ENCODE data around the gene NOL12. TPM values are rescaled to one million over a fixed set of nuclear protein-coding genes. Genes with fewer than 3 reads are reported as not detected.
"Not testable (repeated sequence)": the region's sequence is repeated elsewhere in the genome, so short reads cannot be mapped to it uniquely, and the experiment has no call there.

Gene NOL12
- total RNA-seq, 1 experiment from 2014 or later, result 70.5 TPM

- no peak for DNase-seq (ENCODE audit: low read depth)
- in situ Hi-C loops (cut with HindIII; ENCODE audit: low pct_unique_long_range_greater_than_20kb, low sequenced_read_pairs), result no loop called here
These were observed 15.1 kb downstream of the NOL12 start for GRCh38 chr22:37701141-37701786.

- DNase-seq (ENCODE audit: low read depth), result no peak
- in situ Hi-C loops (cut with HindIII; ENCODE audit: low pct_unique_long_range_greater_than_20kb, low sequenced_read_pairs), result no loop called here
These were observed 17.8 kb downstream of the NOL12 start for GRCh38 chr22:37703906-37704305.

GRCh38 chr22:37704645-37705044 lies 18.5 kb downstream of the NOL12 start:
- in situ Hi-C loops (cut with HindIII; ENCODE audit: low pct_unique_long_range_greater_than_20kb, low sequenced_read_pairs), result no loop called here
- no peak for DNase-seq (ENCODE audit: low read depth)

GRCh38 chr22:37705205-37705604 lies 19.1 kb downstream of the NOL12 start:
- DNase-seq (ENCODE audit: low read depth), result no peak
- in situ Hi-C loops (cut with HindIII; ENCODE audit: low pct_unique_long_range_greater_than_20kb, low sequenced_read_pairs), result no loop called here

GRCh38 chr22:37708580-37709444 lies 22.7 kb downstream of the NOL12 start:
- no peak for DNase-seq (ENCODE audit: low read depth)
- in situ Hi-C loops (cut with HindIII; ENCODE audit: low pct_unique_long_range_greater_than_20kb, low sequenced_read_pairs), result no loop called here

GRCh38 chr22:37709445-37709765 lies 23.3 kb downstream of the NOL12 start:
- in situ Hi-C loops (cut with HindIII; ENCODE audit: low pct_unique_long_range_greater_than_20kb, low sequenced_read_pairs), result no loop called here
- DNase-seq (ENCODE audit: low read depth), result no peak

- no peak for DNase-seq (ENCODE audit: low read depth)
- in situ Hi-C loops (cut with HindIII; ENCODE audit: low pct_unique_long_range_greater_than_20kb, low sequenced_read_pairs), result no loop called here
These were observed 24.5 kb downstream of the NOL12 start for GRCh38 chr22:37710675-37711074.

- DNase-seq (ENCODE audit: low read depth), result no peak
- in situ Hi-C loops (cut with HindIII; ENCODE audit: low pct_unique_long_range_greater_than_20kb, low sequenced_read_pairs), result no loop called here
These were observed 25.3 kb downstream of the NOL12 start for GRCh38 chr22:37711490-37711889.

GRCh38 chr22:37713761-37714160 lies 27.6 kb downstream of the NOL12 start:
- in situ Hi-C loops (cut with HindIII; ENCODE audit: low pct_unique_long_range_greater_than_20kb, low sequenced_read_pairs), result no loop called here
- DNase-seq (ENCODE audit: low read depth), result no peak

- DNase-seq (ENCODE audit: low read depth), result no peak
- in situ Hi-C loops (cut with HindIII; ENCODE audit: low pct_unique_long_range_greater_than_20kb, low sequenced_read_pairs), result no loop called here
These were observed 28.5 kb downstream of the NOL12 start for GRCh38 chr22:37714634-37715033.

GRCh38 chr22:37715760-37716159 lies 29.6 kb downstream of the NOL12 start:
- in situ Hi-C loops (cut with HindIII; ENCODE audit: low pct_unique_long_range_greater_than_20kb, low sequenced_read_pairs), result no loop called here
- no peak for DNase-seq (ENCODE audit: low read depth)

- DNase-seq (ENCODE audit: low read depth), result no peak
- in situ Hi-C loops (cut with HindIII; ENCODE audit: low pct_unique_long_range_greater_than_20kb, low sequenced_read_pairs), result no loop called here
These were observed 30.6 kb downstream of the NOL12 start for GRCh38 chr22:37716708-37717107.

- in situ Hi-C loops (cut with HindIII; ENCODE audit: low pct_unique_long_range_greater_than_20kb, low sequenced_read_pairs); DNase-seq (ENCODE audit: low read depth): not testable (repeated sequence)
These were observed 31.1 kb downstream of the NOL12 start for GRCh38 chr22:37717235-37717634.

GRCh38 chr22:37717746-37718305 lies 31.7 kb downstream of the NOL12 start:
- in situ Hi-C loops (cut with HindIII; ENCODE audit: low pct_unique_long_range_greater_than_20kb, low sequenced_read_pairs); DNase-seq (ENCODE audit: low read depth): not testable (repeated sequence)

GRCh38 chr22:37725551-37726240 lies 39.6 kb downstream of the NOL12 start:
- in situ Hi-C loops (cut with HindIII; ENCODE audit: low pct_unique_long_range_greater_than_20kb, low sequenced_read_pairs), result no loop called here
- no peak for DNase-seq (ENCODE audit: low read depth)

- in situ Hi-C loops (cut with HindIII; ENCODE audit: low pct_unique_long_range_greater_than_20kb, low sequenced_read_pairs), result no loop called here
- no peak for DNase-seq (ENCODE audit: low read depth)
These were observed 40.2 kb downstream of the NOL12 start for GRCh38 chr22:37726241-37726887.

- in situ Hi-C loops (cut with HindIII; ENCODE audit: low pct_unique_long_range_greater_than_20kb, low sequenced_read_pairs), result no loop called here
- DNase-seq (ENCODE audit: low read depth), result no peak
These were observed 42.5 kb downstream of the NOL12 start for GRCh38 chr22:37728620-37729019.

- DNase-seq (ENCODE audit: low read depth), result peak; percentile 93
- in situ Hi-C loops (cut with HindIII; ENCODE audit: low pct_unique_long_range_greater_than_20kb, low sequenced_read_pairs), result no loop called here
These were observed 45.8 kb downstream of the NOL12 start for GRCh38 chr22:37731804-37732471.

All from Caki2 (cell line).